ENCODE data around the gene DSCAM.

DNA sequence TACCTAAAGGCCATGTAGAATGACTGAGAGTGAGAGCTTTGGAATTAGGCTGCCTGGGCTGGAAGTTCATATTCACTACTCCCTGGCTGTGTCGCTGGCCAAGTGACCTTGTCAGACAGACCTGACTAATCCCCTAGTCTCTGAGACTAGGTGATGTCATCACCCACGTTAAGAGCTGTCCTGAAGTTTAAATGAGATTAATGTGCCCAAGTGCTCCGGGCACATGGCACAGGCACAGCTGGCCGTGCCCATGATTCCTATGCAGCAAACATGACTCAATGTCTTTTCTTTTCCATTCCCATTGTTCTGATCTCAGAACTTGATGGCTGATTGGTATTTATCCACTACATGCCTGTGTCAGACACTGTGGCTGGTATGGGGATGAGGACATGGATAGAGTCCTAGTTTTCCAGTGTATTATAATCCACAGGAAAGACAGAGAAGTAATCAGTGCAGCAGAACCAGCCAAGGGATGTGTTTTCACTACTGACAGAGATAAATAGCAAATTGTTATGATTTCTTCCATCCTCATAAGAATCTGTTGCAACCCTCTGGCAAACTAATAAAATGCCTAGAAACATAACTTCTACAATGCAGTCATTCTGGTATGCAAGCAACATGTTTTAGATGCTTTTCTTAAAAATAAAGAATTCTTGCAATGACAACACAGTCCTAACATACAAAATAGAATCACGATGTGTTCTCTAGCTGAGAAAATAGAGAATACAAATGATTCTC is 798.8 kb downstream of the DSCAM start:
- TF ChIP-seq, protein P1, sequence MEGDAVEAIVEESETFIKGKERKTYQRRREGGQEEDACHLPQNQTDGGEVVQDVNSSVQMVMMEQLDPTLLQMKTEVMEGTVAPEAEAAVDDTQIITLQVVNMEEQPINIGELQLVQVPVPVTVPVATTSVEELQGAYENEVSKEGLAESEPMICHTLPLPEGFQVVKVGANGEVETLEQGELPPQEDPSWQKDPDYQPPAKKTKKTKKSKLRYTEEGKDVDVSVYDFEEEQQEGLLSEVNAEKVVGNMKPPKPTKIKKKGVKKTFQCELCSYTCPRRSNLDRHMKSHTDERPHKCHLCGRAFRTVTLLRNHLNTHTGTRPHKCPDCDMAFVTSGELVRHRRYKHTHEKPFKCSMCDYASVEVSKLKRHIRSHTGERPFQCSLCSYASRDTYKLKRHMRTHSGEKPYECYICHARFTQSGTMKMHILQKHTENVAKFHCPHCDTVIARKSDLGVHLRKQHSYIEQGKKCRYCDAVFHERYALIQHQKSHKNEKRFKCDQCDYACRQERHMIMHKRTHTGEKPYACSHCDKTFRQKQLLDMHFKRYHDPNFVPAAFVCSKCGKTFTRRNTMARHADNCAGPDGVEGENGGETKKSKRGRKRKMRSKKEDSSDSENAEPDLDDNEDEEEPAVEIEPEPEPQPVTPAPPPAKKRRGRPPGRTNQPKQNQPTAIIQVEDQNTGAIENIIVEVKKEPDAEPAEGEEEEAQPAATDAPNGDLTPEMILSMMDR (IDR thresholded peaks at IDR 0.05), result no peak
- TF ChIP-seq POLR2A (IDR thresholded peaks at IDR 0.05), result no peak
